LNCAP (cell line): Measurements from ENCODE around the gene KCNK1.

Source experiments
- TF ChIP-seq, protein P1 (sequence below): fragments of 450-650 bp; IDR thresholded peaks from 2 replicates; pipeline ENCODE4 v1.5.1; 2017; ENCODE audit warnings: mild to moderate bottlenecking

The KCNK1 gene

DNA sequence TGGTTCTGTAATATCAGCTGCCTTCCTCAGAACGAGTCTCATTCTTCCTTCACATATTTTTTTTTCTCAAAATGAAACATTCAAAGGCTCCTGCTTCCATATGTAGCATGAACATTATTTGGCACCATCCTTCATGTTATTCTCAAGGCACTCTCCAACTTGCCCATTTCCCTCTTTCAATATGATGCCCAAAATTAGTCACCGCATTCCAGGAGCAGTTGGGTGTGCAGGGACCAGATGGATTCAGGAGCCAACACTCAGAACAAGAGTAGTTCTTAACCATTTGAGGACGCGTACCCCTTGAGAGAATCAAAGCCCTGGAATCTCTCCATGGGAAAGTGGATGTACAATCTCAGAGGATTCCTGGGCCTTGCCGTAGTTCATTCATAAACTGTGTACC is 50.3 kb downstream of the KCNK1 start:
- TF ChIP-seq, protein P1, sequence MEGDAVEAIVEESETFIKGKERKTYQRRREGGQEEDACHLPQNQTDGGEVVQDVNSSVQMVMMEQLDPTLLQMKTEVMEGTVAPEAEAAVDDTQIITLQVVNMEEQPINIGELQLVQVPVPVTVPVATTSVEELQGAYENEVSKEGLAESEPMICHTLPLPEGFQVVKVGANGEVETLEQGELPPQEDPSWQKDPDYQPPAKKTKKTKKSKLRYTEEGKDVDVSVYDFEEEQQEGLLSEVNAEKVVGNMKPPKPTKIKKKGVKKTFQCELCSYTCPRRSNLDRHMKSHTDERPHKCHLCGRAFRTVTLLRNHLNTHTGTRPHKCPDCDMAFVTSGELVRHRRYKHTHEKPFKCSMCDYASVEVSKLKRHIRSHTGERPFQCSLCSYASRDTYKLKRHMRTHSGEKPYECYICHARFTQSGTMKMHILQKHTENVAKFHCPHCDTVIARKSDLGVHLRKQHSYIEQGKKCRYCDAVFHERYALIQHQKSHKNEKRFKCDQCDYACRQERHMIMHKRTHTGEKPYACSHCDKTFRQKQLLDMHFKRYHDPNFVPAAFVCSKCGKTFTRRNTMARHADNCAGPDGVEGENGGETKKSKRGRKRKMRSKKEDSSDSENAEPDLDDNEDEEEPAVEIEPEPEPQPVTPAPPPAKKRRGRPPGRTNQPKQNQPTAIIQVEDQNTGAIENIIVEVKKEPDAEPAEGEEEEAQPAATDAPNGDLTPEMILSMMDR: no peak

DNA sequence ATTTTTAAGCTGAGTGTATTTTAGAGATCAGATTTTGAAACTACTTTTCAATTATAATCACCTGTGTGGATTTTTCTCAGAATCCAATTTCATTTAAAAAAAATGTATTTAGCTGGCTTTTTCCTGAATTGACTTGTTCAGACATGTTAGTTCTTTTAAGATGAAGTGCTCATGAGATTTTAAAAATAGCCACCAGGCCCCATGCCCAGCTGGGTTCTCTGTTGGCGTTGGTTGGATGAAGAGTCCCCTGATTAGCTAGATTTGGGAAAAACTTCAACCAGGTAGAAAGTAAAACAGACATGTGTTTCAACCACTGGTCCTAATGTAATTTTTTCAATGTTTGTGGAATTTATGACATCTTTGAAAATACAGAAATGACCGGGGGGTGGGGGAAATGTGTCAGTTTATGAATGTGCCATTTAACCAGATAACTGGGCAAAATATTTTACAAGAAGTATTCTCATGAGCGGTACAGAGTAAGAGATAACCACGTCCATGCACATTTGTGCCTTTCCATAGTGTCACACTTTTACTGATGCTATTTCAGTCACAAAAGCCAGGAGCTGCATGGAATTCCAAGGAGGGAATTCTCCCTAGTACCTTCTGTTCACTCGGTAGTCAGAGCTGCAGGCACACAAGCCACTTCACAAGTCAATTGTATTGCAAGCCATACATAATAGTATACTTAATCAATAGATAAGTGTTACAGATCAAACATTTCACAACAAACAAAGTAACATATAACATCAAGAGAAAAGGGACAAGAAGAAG is 51.1 kb downstream of the KCNK1 start:
- TF ChIP-seq, protein P1: no peak

DNA sequence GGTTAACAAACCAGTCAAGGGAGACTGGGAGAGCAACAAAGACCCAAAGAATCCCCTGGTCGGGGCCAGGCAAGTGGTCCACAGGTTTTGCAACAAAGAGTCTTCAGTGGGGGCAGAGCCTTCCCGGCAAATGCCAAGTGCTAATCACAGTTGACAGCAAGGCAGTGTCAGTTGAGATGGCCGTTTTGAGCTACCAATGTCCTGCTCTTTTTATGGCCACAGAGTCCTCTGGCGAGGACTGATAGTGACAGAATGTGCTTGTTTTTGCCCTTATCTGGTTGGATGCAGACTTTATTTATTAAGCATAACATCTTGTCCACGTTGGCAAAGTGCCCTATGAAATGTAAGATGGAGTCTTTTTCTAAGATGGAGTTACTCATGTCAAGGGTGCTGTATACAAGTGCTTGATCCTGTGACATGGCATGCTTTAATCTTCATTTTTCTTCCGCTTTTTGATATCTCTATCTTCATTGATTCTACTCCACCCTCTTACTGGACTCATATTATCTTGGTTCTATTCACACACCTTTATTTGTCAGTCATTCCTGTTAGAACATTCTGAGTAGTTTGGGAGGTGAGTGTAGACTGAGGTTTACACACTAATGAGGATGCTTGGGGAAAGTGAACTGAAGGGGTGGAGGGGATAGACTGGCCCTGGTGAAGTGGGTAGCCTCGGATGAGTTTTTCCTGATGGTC is 51.8 kb downstream of the KCNK1 start:
- TF ChIP-seq, protein P1: no peak

DNA sequence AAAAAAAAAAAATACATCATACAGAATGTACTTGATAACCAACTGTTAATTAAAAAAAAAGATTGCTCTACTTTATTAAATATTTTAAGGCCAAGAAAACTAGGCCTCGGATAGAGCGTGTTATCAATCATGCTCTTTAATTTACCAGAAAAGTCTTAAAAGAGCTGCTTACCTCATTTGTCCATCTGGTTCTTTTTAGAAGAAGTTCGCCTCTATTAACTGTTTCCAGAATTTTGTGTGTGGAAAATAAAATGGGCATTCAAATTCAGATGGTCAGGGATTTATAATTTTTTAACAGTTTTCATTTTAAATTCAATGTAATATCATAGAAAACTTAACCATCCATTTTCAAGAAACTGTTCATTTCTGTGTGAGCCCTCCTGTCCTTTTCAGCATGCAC is 53.8 kb downstream of the KCNK1 start:
- TF ChIP-seq, protein P1: no peak

DNA sequence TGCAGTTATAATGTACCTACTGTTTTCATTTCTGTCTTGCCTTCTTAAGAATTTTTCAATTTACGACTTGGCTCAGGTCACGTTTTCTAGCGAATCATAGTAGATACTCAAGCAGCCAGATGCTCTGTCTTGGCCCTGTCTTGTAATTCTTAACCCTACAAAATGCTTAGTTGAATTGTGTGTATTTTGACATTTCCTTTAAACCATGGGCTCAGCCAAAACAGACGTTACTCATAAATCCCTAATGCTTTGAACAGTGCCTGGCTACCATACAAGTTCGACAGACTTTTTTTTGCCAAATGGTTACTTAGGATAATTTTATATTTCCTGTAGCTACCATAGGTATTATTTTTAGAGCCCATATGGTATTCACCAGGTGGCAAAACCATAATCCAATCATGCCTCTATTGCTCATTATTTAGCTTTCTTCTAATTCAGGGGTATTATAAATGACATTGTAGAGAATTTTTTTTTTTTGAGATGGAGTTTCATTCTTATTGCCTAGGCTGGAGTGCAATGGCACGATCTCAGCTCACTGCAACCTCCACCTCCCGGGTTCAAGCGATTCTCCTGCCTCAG is 54.3 kb downstream of the KCNK1 start:
- TF ChIP-seq, protein P1: no peak

DNA sequence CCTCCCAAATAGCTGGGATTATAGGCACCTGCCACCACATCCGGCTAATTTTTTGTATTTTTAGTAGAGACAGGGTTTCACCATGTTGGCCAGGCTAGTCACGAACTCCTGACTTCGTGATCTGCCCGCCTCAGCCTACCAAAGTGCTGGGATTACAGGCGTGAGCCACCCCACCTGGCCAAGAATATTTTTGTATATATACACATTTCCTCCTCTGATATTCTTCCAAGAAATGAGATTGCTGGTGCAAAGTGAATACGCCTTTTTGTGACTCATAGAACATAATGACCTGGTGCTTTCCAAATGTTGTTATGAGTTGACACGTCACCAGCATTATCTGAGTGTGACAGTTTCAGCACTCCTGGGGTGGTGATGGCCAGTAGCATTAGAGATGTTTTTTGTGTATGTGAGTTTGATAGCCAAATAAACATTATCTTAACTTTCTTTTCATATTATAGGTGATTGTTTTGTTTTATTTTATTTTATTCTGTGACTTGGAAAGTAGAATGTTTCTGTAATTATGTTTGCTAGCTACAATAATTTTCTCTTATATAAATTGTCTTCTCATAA is 54.9 kb downstream of the KCNK1 start:
- TF ChIP-seq, protein P1: no peak

DNA sequence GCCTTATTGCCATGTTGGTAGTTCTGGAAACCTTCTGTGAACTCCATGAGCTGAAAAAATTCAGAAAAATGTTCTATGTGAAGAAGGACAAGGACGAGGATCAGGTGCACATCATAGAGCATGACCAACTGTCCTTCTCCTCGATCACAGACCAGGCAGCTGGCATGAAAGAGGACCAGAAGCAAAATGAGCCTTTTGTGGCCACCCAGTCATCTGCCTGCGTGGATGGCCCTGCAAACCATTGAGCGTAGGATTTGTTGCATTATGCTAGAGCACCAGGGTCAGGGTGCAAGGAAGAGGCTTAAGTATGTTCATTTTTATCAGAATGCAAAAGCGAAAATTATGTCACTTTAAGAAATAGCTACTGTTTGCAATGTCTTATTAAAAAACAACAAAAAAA is 57.4 kb downstream of the KCNK1 start:
- TF ChIP-seq, protein P1: no peak
